ENCODE results near the gene TDRD12. TPM values are rescaled to one million over a fixed set of nuclear protein-coding genes. Genes with fewer than 3 reads are reported as not detected.
A peak's percentile ranks its signal among the peaks of the same experiment; 100 is the strongest.
"Not testable (repeated sequence)": the region's sequence is repeated elsewhere in the genome, so short reads cannot be mapped to it uniquely, and the experiment has no call there.

The TDRD12 gene
- total RNA-seq, 2 donors from 2014 or later, result 0.41 to 9.8 TPM

DNA sequence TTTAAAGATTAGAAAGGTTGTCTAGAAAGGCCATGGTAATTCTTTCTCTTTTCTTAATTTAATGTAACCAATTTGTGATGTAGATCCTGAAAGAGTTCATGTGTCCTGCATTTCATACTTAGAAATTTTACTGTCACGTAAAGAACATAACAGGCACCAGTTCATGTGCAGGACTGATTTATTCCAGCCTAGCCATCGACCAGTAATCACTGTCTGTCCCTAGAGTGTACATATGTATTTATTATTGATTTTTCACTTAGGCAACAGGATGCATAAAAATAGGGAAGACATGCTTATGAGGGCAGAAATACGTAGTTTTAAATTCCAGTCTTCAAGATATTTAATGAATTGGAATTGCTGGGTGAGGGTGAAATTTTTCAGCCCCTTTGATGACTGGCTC, 37.6 kb downstream of the TDRD12 start:
- Histone ChIP-seq H3K27ac (no peak overlapping the region), H3K9me3 (no peaks in the 10 kb centered on the region), H3K36me3 (no peaks in the 10 kb centered on the region), H3K4me1 (replicated peaks) (no peaks in the 10 kb centered on the region), H3K4me3 (no peak overlapping the region), H3K27me3 (replicated peaks; ENCODE audit: insufficient read depth) (no peaks in the 10 kb centered on the region)
- DNase-seq (ENCODE audit: low spot score), result no peak
- intact Hi-C loops (cut with DNase I), result no loop called here
- 77% methylated on average over 3 of the region's 3 CpGs for WGBS
- TF ChIP-seq POLR2AphosphoS5 (IDR thresholded peaks at IDR 0.05) (no peak), CTCF (IDR thresholded peaks at IDR 0.05) (no peak), POLR2A (IDR thresholded peaks at IDR 0.05) (no peak)

- H3K4me1 ChIP-seq (replicated peaks); DNase-seq (ENCODE audit: low spot score); H3K9me3 ChIP-seq; H3K4me3 ChIP-seq; H3K27ac ChIP-seq; intact Hi-C loops (cut with DNase I); H3K36me3 ChIP-seq; H3K27me3 ChIP-seq (replicated peaks; ENCODE audit: insufficient read depth): not testable (repeated sequence)
- 85% methylated on average over 5 of the region's 5 CpGs for WGBS
Measured at GRCh38 chr19:32765365-32765764, 45.8 kb downstream of the TDRD12 start.

DNA sequence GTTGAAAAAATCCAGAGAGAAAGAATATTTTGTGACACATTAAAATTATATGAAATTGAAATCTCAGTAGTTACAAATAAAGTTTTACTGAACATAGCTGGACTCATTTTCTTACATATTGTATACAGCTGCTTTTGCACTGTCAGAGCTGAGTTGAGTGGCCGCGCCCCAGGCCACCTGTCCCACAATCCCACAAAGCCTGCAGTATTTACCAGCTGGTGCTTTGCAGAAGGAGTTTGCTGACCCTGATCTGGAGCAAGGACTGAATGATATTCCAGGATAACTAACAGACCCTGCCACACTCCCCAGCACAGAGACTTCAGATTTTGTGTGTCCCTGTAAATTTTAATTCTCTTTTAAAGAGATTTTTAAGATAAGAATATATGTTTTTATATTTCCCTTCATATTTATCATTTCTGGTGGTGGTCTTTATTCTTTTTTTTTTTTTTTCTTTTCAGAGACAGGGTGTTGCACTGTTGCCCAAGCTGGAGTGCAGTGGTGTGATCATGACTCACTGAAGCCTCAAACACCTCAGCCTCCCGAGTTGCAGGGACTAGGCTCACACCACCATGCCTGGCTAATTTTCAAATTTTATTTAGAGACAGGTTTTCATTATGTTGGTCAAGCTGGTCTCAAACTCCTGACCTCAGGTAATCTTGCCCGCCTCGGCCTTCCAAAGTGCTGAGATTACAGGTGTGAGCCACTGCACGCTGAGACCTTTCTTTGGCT, 48.5 kb downstream of the TDRD12 start:
- Histone ChIP-seq H3K4me1 (replicated peaks) (no peaks in the 10 kb centered on the region), H3K36me3 (no peaks in the 10 kb centered on the region), H3K27ac (no peak overlapping the region), H3K9me3 (no peaks in the 10 kb centered on the region), H3K27me3 (replicated peaks; ENCODE audit: insufficient read depth) (no peaks in the 10 kb centered on the region), H3K4me3 (no peak overlapping the region)
- no peak for DNase-seq (ENCODE audit: low spot score)
- WGBS, result 78% methylated on average over 6 of the region's 6 CpGs
- no peak for TF ChIP-seq POLR2AphosphoS5 (IDR thresholded peaks at IDR 0.05)
- TF ChIP-seq POLR2A (IDR thresholded peaks at IDR 0.05), result no peak
- TF ChIP-seq CTCF (IDR thresholded peaks at IDR 0.05), result no peak
- intact Hi-C loops (cut with DNase I), result no loop called here

GRCh38 chr19:32771596-32771995, 52.0 kb downstream of the TDRD12 start:
- Histone ChIP-seq H3K9me3 (no peaks in the 10 kb centered on the region), H3K4me3 (no peak overlapping the region), H3K27me3 (replicated peaks; ENCODE audit: insufficient read depth) (no peaks in the 10 kb centered on the region), H3K27ac (no peak overlapping the region), H3K4me1 (replicated peaks) (no peaks in the 10 kb centered on the region), H3K36me3 (no peaks in the 10 kb centered on the region)
- intact Hi-C loops (cut with DNase I), result no loop called here
- TF ChIP-seq CTCF (IDR thresholded peaks at IDR 0.05) (no peak), POLR2AphosphoS5 (IDR thresholded peaks at IDR 0.05) (no peak), POLR2A (IDR thresholded peaks at IDR 0.05) (no peak)
- WGBS, result 88% methylated on average over 5 of the region's 5 CpGs
- no peak for DNase-seq (ENCODE audit: low spot score)

DNA sequence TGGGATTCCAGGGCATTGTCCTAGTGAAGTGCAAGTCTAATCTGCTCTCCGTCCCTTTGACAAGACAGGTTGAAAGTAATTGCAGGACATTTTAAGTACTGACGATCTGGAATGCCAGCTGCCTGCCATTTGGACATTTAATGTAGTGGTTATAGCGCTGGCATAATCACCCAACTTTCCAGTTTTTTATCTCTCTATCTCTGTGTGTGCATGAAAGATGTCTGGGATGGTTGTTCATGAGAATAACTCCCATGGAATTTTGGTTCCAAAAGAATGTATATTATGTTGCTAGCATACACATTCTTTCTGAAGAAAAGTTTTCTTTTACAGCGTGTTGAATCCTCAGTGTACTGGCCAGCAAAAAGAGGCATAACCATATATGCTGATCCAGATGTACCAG, 53.6 kb downstream of the TDRD12 start:
- Histone ChIP-seq H3K27me3 (replicated peaks; ENCODE audit: insufficient read depth) (no peaks in the 10 kb centered on the region), H3K4me1 (replicated peaks) (no peaks in the 10 kb centered on the region), H3K27ac (no peak overlapping the region), H3K9me3 (no peaks in the 10 kb centered on the region), H3K36me3 (no peaks in the 10 kb centered on the region), H3K4me3 (no peak overlapping the region)
- 51% methylated on average over 4 of the region's 4 CpGs for WGBS
- TF ChIP-seq POLR2A (IDR thresholded peaks at IDR 0.05) (no peak), CTCF (IDR thresholded peaks at IDR 0.05) (no peak), POLR2AphosphoS5 (IDR thresholded peaks at IDR 0.05) (peak; percentile 23)
- no peak for DNase-seq (ENCODE audit: low spot score)
- intact Hi-C loops (cut with DNase I), result no loop called here
